HEK293T (cell line): ENCODE results near the gene IL21R.

Source experiments
- ARNT ChIP-seq: fragments of 450-650 bp; IDR thresholded peaks from 2 replicates; pipeline ENCODE4 v1.6.1; 2017; ENCODE audit warnings: mild to moderate bottlenecking
- CTBP1 ChIP-seq: fragments of 450-650 bp; IDR thresholded peaks from 2 replicates; pipeline ENCODE4 v1.6.1; 2016; ENCODE audit warnings: borderline replicate concordance
- FOXK2 ChIP-seq: fragments of 450-650 bp; IDR thresholded peaks from 2 replicates; pipeline ENCODE4 v1.6.1; 2016; ENCODE audit warnings: mild to moderate bottlenecking
- FOXM1 ChIP-seq: fragments of 450-650 bp; IDR thresholded peaks from 2 replicates; pipeline ENCODE4 v1.6.1; 2017; ENCODE audit warnings: mild to moderate bottlenecking, borderline replicate concordance
- L3MBTL2 ChIP-seq: fragments of 450-650 bp; conservative IDR thresholded peaks from 2 replicates; pipeline ENCODE4 v1.6.1; 2016; ENCODE audit warnings: mild to moderate bottlenecking
- SP1 ChIP-seq: fragments of 450-650 bp; IDR thresholded peaks from 2 replicates; pipeline ENCODE4 v1.6.1; 2017
- SUZ12 ChIP-seq: fragments of 450-650 bp; IDR thresholded peaks from 2 replicates; pipeline ENCODE4 v1.6.1; 2016; ENCODE audit warnings: mild to moderate bottlenecking
- TARDBP ChIP-seq: fragments of 450-650 bp; IDR thresholded peaks from 2 replicates; pipeline ENCODE4 v1.6.1; 2016
- TF ChIP-seq, protein P1 (sequence below): fragments of 450-650 bp; IDR thresholded peaks from 2 replicates; pipeline ENCODE4 v1.6.1; 2016

- TF ChIP-seq FOXM1 (no peak), FOXK2 (no peak), SUZ12 (no peak), L3MBTL2 (no peak), CTBP1 (no peak), SP1 (no peak), TARDBP (no peak), ARNT (no peak)
- TF ChIP-seq, protein P1, sequence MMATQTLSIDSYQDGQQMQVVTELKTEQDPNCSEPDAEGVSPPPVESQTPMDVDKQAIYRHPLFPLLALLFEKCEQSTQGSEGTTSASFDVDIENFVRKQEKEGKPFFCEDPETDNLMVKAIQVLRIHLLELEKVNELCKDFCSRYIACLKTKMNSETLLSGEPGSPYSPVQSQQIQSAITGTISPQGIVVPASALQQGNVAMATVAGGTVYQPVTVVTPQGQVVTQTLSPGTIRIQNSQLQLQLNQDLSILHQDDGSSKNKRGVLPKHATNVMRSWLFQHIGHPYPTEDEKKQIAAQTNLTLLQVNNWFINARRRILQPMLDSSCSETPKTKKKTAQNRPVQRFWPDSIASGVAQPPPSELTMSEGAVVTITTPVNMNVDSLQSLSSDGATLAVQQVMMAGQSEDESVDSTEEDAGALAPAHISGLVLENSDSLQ = no peak
These were observed 24.1 kb upstream of the IL21R start for GRCh38 chr16:27377666-27378485.
